Keratinocyte (primary cell): ENCODE measurements around the gene GCNT4. TPM values are rescaled to one million over a fixed set of nuclear protein-coding genes. Genes with fewer than 3 reads are reported as not detected.
A peak's percentile ranks its signal among the peaks of the same experiment; 100 is the strongest.

Experiments used
- DNase-seq: peaks from one replicate; pipeline ENCODE4 v3.0.0-alpha.2; 2011; ENCODE audit warnings: low read depth, missing footprints, low spot score
- FAIRE-seq: peaks from 2 replicates; lab custom pipeline; 2011; peaks lifted over from hg19 to GRCh38; lab: Jason Lieb, UNC
- H2AFZ ChIP-seq: 2 replicates; pipeline ENCODE4 v1.6.0; 2012; ENCODE audit warnings: low read length, control low read depth, inconsistent platforms; ENCODE audit not compliant: control insufficient read depth
- H3K27ac ChIP-seq: 2 replicates; pipeline ENCODE4 v1.5.1; 2011; ENCODE audit warnings: low read length; ENCODE audit not compliant: control insufficient read depth, insufficient read depth
- H3K27me3 ChIP-seq: 3 replicates; pipeline ENCODE4 v1.6.0; 2011; ENCODE audit warnings: low read length; ENCODE audit not compliant: control insufficient read depth, insufficient read depth; ENCODE audit errors: extremely low read depth
- H3K36me3 ChIP-seq, 2 experiments: 2 replicates in 1 of 2; 3 replicates in 1 of 2; pipeline ENCODE4 v1.5.1; 2011; ENCODE audit warnings: low read length in 2 of 2, mild to moderate bottlenecking in 1 of 2; ENCODE audit not compliant: control insufficient read depth in 2 of 2, insufficient read depth in 2 of 2; ENCODE audit errors: extremely low read depth in 1 of 2
- H3K4me1 ChIP-seq: 3 replicates; pipeline ENCODE4 v1.5.1; 2011; ENCODE audit warnings: low read length; ENCODE audit not compliant: control insufficient read depth, insufficient read depth; ENCODE audit errors: extremely low read depth
- H3K4me2 ChIP-seq: 3 replicates; pipeline ENCODE4 v1.6.0; 2011; ENCODE audit warnings: low read depth, low read length; ENCODE audit not compliant: control insufficient read depth, insufficient read depth; ENCODE audit errors: extremely low read depth
- H3K4me3 ChIP-seq, 3 experiments: fragments of 200-600 bp in 1 of 3; sonication (generic) in 1 of 3; 2 replicates in 2 of 3; 3 replicates in 1 of 3; pipeline ENCODE4 v1.5.1; 2011 to 2016; ENCODE audit warnings: low read length in 3 of 3, mild to moderate bottlenecking in 3 of 3, control low read depth in 2 of 3, inconsistent platforms in 1 of 3, low read depth in 1 of 3, mixed read lengths in 1 of 3, mixed run types in 1 of 3, moderate library complexity in 1 of 3; ENCODE audit not compliant: control insufficient read depth in 2 of 3, insufficient read depth in 2 of 3; ENCODE audit errors: extremely low read depth in 1 of 3
- H3K79me2 ChIP-seq: 2 replicates; pipeline ENCODE4 v1.6.0; 2012; ENCODE audit warnings: low read length; ENCODE audit not compliant: control insufficient read depth, insufficient read depth
- H3K9ac ChIP-seq: 3 replicates; pipeline ENCODE4 v1.6.0; 2011; ENCODE audit warnings: low read length; ENCODE audit not compliant: control insufficient read depth, insufficient read depth; ENCODE audit errors: extremely low read depth
- H3K9me1 ChIP-seq: 3 replicates; pipeline ENCODE4 v1.6.0; 2011; ENCODE audit warnings: low read length; ENCODE audit not compliant: control insufficient read depth, insufficient read depth; ENCODE audit errors: extremely low read depth
- H3K9me3 ChIP-seq: 2 replicates; pipeline ENCODE4 v1.5.1; 2012; ENCODE audit warnings: low read depth, low read length; ENCODE audit not compliant: control insufficient read depth
- H4K20me1 ChIP-seq: 3 replicates; pipeline ENCODE4 v1.6.0; 2011; ENCODE audit warnings: low read length; ENCODE audit not compliant: control insufficient read depth, insufficient read depth; ENCODE audit errors: extremely low read depth
- EZH2 ChIP-seq: IDR thresholded peaks from one replicate; pipeline ENCODE4 v1.6.1; 2012; ENCODE audit warnings: inconsistent platforms, mild to moderate bottlenecking, low read length, moderate library complexity
- dilution Hi-C: fragments of 300-500 bp; cut with MboI; formaldehyde crosslinking; loops from one replicate; pipeline ENCODE4 v1.7.0; 2020; ENCODE audit warnings: low sequenced_read_pairs; ENCODE audit not compliant: extremely low pct_ligation_motif_present
- polyA plus RNA-seq, 5 experiments: library from polyadenylated mRNA; depleted of rRNA in 3 of 5; stranded (reverse) in 3 of 5; stranded (forward) in 1 of 5; unstranded in 1 of 5; fragments of >200 nt; gene quantifications; 1 replicate in 1 of 5; 2 replicates in 3 of 5; 3 replicates in 1 of 5; pipeline versions ENCODE4 v1.2.1 to v1.2.3, GENCODE V29; 2011 to 2012; ENCODE audit warnings: missing spikeins in 2 of 5, low read depth in 1 of 5, low replicate concordance in 1 of 5
- TF ChIP-seq, protein P1 (sequence below), 3 experiments: IDR thresholded peaks in 1 of 3; conservative IDR thresholded peaks in 1 of 3; optimal IDR thresholded peaks in 1 of 3; 2 replicates in 2 of 3; 3 replicates in 1 of 3; pipeline versions ENCODE3 to v1.5.1; 2011; ENCODE audit warnings: low read length in 3 of 3, mild to moderate bottlenecking in 3 of 3, moderate library complexity in 2 of 3, control low read depth in 1 of 3, inconsistent platforms in 1 of 3; ENCODE audit not compliant: insufficient read depth in 2 of 3; ENCODE audit errors: extremely low read depth in 1 of 3

GCNT4 gene
- polyA plus RNA-seq, 1 donor (not counting 4 experiments of a cell fraction or from before 2014, with no cell fraction given), result 3.2 TPM

- Histone ChIP-seq H3K79me2 (no peaks in the 10 kb centered on the region), H3K4me2 (peak overlapping the region; percentile 54), H3K36me3 (no peaks in the 10 kb centered on the region), H2AFZ (no peak overlapping the region), H3K4me1 (peaks cover 17% of the 10 kb centered on the region), H3K9ac (peak overlapping the region; percentile 49), H3K9me3 (no peaks in the 10 kb centered on the region), H3K4me3 (no peak overlapping the region), H4K20me1 (no peaks in the 10 kb centered on the region), H3K27me3 (no peaks in the 10 kb centered on the region), H3K27ac (peak overlapping the region; percentile 72), H3K9me1 (peaks cover 2% of the 10 kb centered on the region)
- DNase-seq (peak; percentile 77), FAIRE-seq (peak; percentile 99)
- TF ChIP-seq EZH2, result no peak
- TF ChIP-seq, protein P1, sequence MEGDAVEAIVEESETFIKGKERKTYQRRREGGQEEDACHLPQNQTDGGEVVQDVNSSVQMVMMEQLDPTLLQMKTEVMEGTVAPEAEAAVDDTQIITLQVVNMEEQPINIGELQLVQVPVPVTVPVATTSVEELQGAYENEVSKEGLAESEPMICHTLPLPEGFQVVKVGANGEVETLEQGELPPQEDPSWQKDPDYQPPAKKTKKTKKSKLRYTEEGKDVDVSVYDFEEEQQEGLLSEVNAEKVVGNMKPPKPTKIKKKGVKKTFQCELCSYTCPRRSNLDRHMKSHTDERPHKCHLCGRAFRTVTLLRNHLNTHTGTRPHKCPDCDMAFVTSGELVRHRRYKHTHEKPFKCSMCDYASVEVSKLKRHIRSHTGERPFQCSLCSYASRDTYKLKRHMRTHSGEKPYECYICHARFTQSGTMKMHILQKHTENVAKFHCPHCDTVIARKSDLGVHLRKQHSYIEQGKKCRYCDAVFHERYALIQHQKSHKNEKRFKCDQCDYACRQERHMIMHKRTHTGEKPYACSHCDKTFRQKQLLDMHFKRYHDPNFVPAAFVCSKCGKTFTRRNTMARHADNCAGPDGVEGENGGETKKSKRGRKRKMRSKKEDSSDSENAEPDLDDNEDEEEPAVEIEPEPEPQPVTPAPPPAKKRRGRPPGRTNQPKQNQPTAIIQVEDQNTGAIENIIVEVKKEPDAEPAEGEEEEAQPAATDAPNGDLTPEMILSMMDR (optimal IDR thresholded peaks at IDR 0.05 in 1 of 3, IDR thresholded peaks at IDR 0.05 in 1 of 3, conservative IDR thresholded peaks at IDR 0.05 in 1 of 3; ENCODE audit: extremely low read depth in 1 of 3, insufficient read depth in 2 of 3, low read length in 3 of 3), result peak in 1 of 3 experiments; percentile 28
- dilution Hi-C loops, result no loop called here
These were observed 15.3 kb downstream of the GCNT4 start for GRCh38 chr5:75037106-75037505.

- dilution Hi-C loops, result no loop called here
- H3K36me3 ChIP-seq, result no peaks in the 10 kb centered on the region
- H3K9me3 ChIP-seq, result no peaks in the 10 kb centered on the region
- H3K4me3 ChIP-seq, result no peak overlapping the region
- H3K4me1 ChIP-seq, result peaks cover 13% of the 10 kb centered on the region
- no peak overlapping the region for H3K9ac ChIP-seq
- no peak overlapping the region for H3K4me2 ChIP-seq
- TF ChIP-seq EZH2, result no peak
- TF ChIP-seq, protein P1 (optimal IDR thresholded peaks at IDR 0.05 in 1 of 3, IDR thresholded peaks at IDR 0.05 in 1 of 3, conservative IDR thresholded peaks at IDR 0.05 in 1 of 3; ENCODE audit: extremely low read depth in 1 of 3, insufficient read depth in 2 of 3, low read length in 3 of 3), result no peak
- H4K20me1 ChIP-seq, result no peaks in the 10 kb centered on the region
- no peak for DNase-seq
- no peak overlapping the region for H3K27ac ChIP-seq
- H2AFZ ChIP-seq, result no peak overlapping the region
- no peaks in the 10 kb centered on the region for H3K27me3 ChIP-seq
- no peaks in the 10 kb centered on the region for H3K79me2 ChIP-seq
- FAIRE-seq, result no peak
- peaks cover 2% of the 10 kb centered on the region for H3K9me1 ChIP-seq
These were observed 18.1 kb downstream of the GCNT4 start for GRCh38 chr5:75034137-75034739.
